HG02885 (cell line): ENCODE results near the gene G0S2.
"Not testable (repeated sequence)": the region's sequence is repeated elsewhere in the genome, so short reads cannot be mapped to it uniquely, and the experiment has no call there.

Experiments
- ATAC-seq: cut with Tn5 transposase; IDR thresholded peaks from one replicate; pipeline ENCODE4 v1.9.1; 2021; ENCODE audit warnings: mild to moderate bottlenecking; ENCODE audit not compliant: unreplicated experiment, poor library complexity

Gene G0S2

GRCh38 chr1:209673631-209674417 lies 1.4 kb upstream of the G0S2 start:
- ATAC-seq = no peak

GRCh38 chr1:209675565-209676154 lies 448 bp downstream of the G0S2 start:
- no peak for ATAC-seq

- no peak for ATAC-seq
Observed at GRCh38 chr1:209678981-209679539, 3.8 kb downstream of the G0S2 start.

GRCh38 chr1:209685821-209686220 lies 10.6 kb downstream of the G0S2 start:
- peak; percentile 47 for ATAC-seq

- ATAC-seq = no peak
Observed at GRCh38 chr1:209686322-209686721, 11.1 kb downstream of the G0S2 start.

- no peak for ATAC-seq
Observed at GRCh38 chr1:209688746-209689234, 13.6 kb downstream of the G0S2 start.

GRCh38 chr1:209689477-209689876 lies 14.3 kb downstream of the G0S2 start:
- no peak for ATAC-seq

- ATAC-seq = no peak
Observed at GRCh38 chr1:209691237-209691636, 16.0 kb downstream of the G0S2 start.

GRCh38 chr1:209692296-209692695 lies 17.1 kb downstream of the G0S2 start:
- no peak for ATAC-seq

- peak; percentile 73 for ATAC-seq
Observed at GRCh38 chr1:209692745-209693504, 17.7 kb downstream of the G0S2 start.

GRCh38 chr1:209696673-209697072 lies 21.5 kb downstream of the G0S2 start:
- ATAC-seq = no peak

GRCh38 chr1:209697126-209697525 lies 21.9 kb downstream of the G0S2 start:
- no peak for ATAC-seq

GRCh38 chr1:209700686-209701085 lies 25.5 kb downstream of the G0S2 start:
- ATAC-seq = not testable (repeated sequence)

GRCh38 chr1:209702832-209703231 lies 27.6 kb downstream of the G0S2 start:
- no peak for ATAC-seq

- peak; percentile 70 for ATAC-seq
Observed at GRCh38 chr1:209703834-209704504, 28.8 kb downstream of the G0S2 start.

GRCh38 chr1:209704584-209704983 lies 29.4 kb downstream of the G0S2 start, which contains the start of gene HSD11B1:
HSD11B1 (plus strand) TSS chr1:209704846; CDS start chr1:209704943, 97 bp downstream.
- ATAC-seq = no peak

- ATAC-seq = no peak
Observed at GRCh38 chr1:209705033-209705598, 29.9 kb downstream of the G0S2 start.

- ATAC-seq = no peak
Observed at GRCh38 chr1:209706622-209707021, 31.4 kb downstream of the G0S2 start.

- no peak for ATAC-seq
Observed at GRCh38 chr1:209707308-209707707, 32.1 kb downstream of the G0S2 start.

GRCh38 chr1:209708297-209708696 lies 33.1 kb downstream of the G0S2 start:
- no peak for ATAC-seq
